GM10248 (cell line): ENCODE data around the gene UBAP1.
A peak's percentile ranks its signal among the peaks of the same experiment; 100 is the strongest.

Experiments used
- CTCF ChIA-PET: fragments of 300-600 bp; sonication (Branson Sonifier 250); formaldehyde crosslinking; extraction: SDS; loops from one replicate; lab custom pipeline; 2021; ENCODE audit warnings: antibody characterized with exemption; lab: Yijun Ruan, JAX
- POLR2A ChIA-PET: fragments of 350-650 bp; sonication (Branson Sonifier 250); formaldehyde crosslinking; extraction: SDS; loops from one replicate; lab custom pipeline; 2020; ENCODE audit warnings: antibody characterized with exemption; lab: Yijun Ruan, JAX
- DNase-seq: peaks from one replicate; pipeline ENCODE4 v3.0.0; 2012; ENCODE audit errors: extremely low spot score
- CTCF ChIP-seq: IDR thresholded peaks from 2 replicates; pipeline ENCODE4 v1.5.1; 2012; ENCODE audit warnings: mild to moderate bottlenecking, low read depth; ENCODE audit errors: extremely low read depth, missing control alignments, control extremely low read depth

Gene UBAP1

GRCh38 chr9:34157898-34158297 is 20.9 kb upstream of the UBAP1 start:
- ChIA-PET POLR2A (no interaction called here), CTCF (interaction anchor here (1.2 kb wide), 1 partner anchor 10 kb away, joined by 6 read pairs; no protein-coding TSS in a partner anchor)
- no peak for TF ChIP-seq CTCF
- DNase-seq: no peak

GRCh38 chr9:34158362-34158869 is 20.4 kb upstream of the UBAP1 start:
- no peak for DNase-seq
- CTCF ChIA-PET: interaction anchor here (1.2 kb wide), 1 partner anchor 11 kb away, joined by 6 read pairs; no protein-coding TSS in a partner anchor
- TF ChIP-seq CTCF: no peak
- POLR2A ChIA-PET: no interaction called here

- DNase-seq: no peak
- TF ChIP-seq CTCF: no peak
- ChIA-PET CTCF (interaction anchor here (1.3 kb wide), 1 partner anchor 12 kb away, joined by 3 read pairs; no protein-coding TSS in a partner anchor), POLR2A (no interaction called here)
Measured at GRCh38 chr9:34163434-34163833, 15.4 kb upstream of the UBAP1 start.

GRCh38 chr9:34169125-34169524 is 9.7 kb upstream of the UBAP1 start:
- no peak for DNase-seq
- POLR2A ChIA-PET: no interaction called here
- CTCF ChIA-PET: interaction anchor here (1.5 kb wide), 1 partner anchor 235 kb away, joined by 3 read pairs; no protein-coding TSS in a partner anchor
- TF ChIP-seq CTCF: no peak

GRCh38 chr9:34170237-34170991 is 8.4 kb upstream of the UBAP1 start:
- no peak for DNase-seq
- ChIA-PET CTCF (interaction anchor here (1.1 to 1.7 kb wide), 4 partner anchors 9 to 21 kb away, joined by 3 to 6 read pairs (median 4); partner anchors contain the start of gene UBAP1), POLR2A (interaction anchor here (0.7 kb wide), 2 partner anchors 42 to 44 kb away, joined by 5 to 8 read pairs; no protein-coding TSS in a partner anchor)
- TF ChIP-seq CTCF: no peak

- ChIA-PET CTCF (interaction anchor here (1.7 kb wide), 1 partner anchor 19 kb away, joined by 5 read pairs; no protein-coding TSS in a partner anchor), POLR2A (interaction anchor here (0.6 kb wide), 1 partner anchor 122 kb away, joined by 3 read pairs; no protein-coding TSS in a partner anchor)
- TF ChIP-seq CTCF: no peak
Measured at GRCh38 chr9:34171753-34172535, 6.9 kb upstream of the UBAP1 start.

More at GRCh38 chr9:34171753-34172535, 6.9 kb upstream of the UBAP1 start:
- DNase-seq: peak; percentile 33
